MM.1S (cell line): ENCODE results near the gene LMOD1.

Experiments used
- DNase-seq: peaks from one replicate; pipeline ENCODE4 v3.0.0-alpha.2; 2015
- H2AFZ ChIP-seq: fragments of 300-600 bp; sonication (generic); 2 replicates; pipeline ENCODE4 v1.6.0; 2016; ENCODE audit warnings: antibody characterized with exemption, low read length
- H3F3A ChIP-seq: fragments of 300-600 bp; sonication (generic); 2 replicates; pipeline ENCODE4 v1.6.1; 2016; ENCODE audit warnings: mild to moderate bottlenecking, antibody characterized with exemption, low read length, moderate library complexity, mixed read lengths; ENCODE audit not compliant: insufficient read depth
- H3K27ac ChIP-seq: fragments of 300-600 bp; sonication (generic); 2 replicates; pipeline ENCODE4 v1.5.1; 2016; ENCODE audit warnings: mild to moderate bottlenecking, low read length
- H3K27me3 ChIP-seq: fragments of 300-600 bp; sonication (generic); replicated peaks from 2 replicates; pipeline ENCODE4 v1.6.0; 2016; ENCODE audit warnings: low read length; ENCODE audit not compliant: insufficient read depth
- H3K36me3 ChIP-seq: fragments of 300-600 bp; sonication (generic); replicated peaks from 2 replicates; pipeline ENCODE4 v1.6.1; 2016; ENCODE audit warnings: mild to moderate bottlenecking, low read length, mixed read lengths; ENCODE audit not compliant: insufficient read depth
- H3K4me1 ChIP-seq: fragments of 300-600 bp; sonication (generic); 2 replicates; pipeline ENCODE4 v1.6.1; 2016; ENCODE audit warnings: low read length, mixed read lengths
- H3K4me2 ChIP-seq: fragments of 300-600 bp; sonication (generic); 2 replicates; pipeline ENCODE4 v1.6.0; 2016; ENCODE audit warnings: low read depth, low read length
- H3K4me3 ChIP-seq: fragments of 300-600 bp; sonication (generic); 2 replicates; pipeline ENCODE4 v1.5.1; 2016; ENCODE audit warnings: low read length, mixed read lengths
- H3K79me2 ChIP-seq: fragments of 300-600 bp; sonication (generic); 2 replicates; pipeline ENCODE4 v1.6.1; 2016; ENCODE audit warnings: mixed run types, low read length, mixed read lengths
- H3K9ac ChIP-seq: fragments of 300-600 bp; sonication (generic); 2 replicates; pipeline ENCODE4 v1.6.1; 2016; ENCODE audit warnings: low read length, mixed read lengths
- H3K9me2 ChIP-seq: fragments of 300-600 bp; sonication (generic); replicated peaks from 2 replicates; pipeline ENCODE4 v1.6.1; 2016; ENCODE audit warnings: mild to moderate bottlenecking, low read length, mixed read lengths; ENCODE audit not compliant: insufficient read depth
- H3K9me3 ChIP-seq: fragments of 300-600 bp; sonication (generic); replicated peaks from 2 replicates; pipeline ENCODE4 v1.6.1; 2016; ENCODE audit warnings: mild to moderate bottlenecking, low read length, mixed read lengths; ENCODE audit not compliant: insufficient read depth
- H4K20me1 ChIP-seq: fragments of 300-600 bp; sonication (generic); 2 replicates; pipeline ENCODE4 v1.6.1; 2016; ENCODE audit warnings: mild to moderate bottlenecking, low read length, moderate library complexity, mixed read lengths; ENCODE audit not compliant: insufficient read depth
- CTCF ChIP-seq: fragments of 300-600 bp; sonication (generic); IDR thresholded peaks from 2 replicates; pipeline ENCODE4 v1.5.1; 2016; ENCODE audit warnings: antibody characterized with exemption, low read length, mixed read lengths
- EZH2 ChIP-seq: fragments of 300-600 bp; sonication (generic); optimal IDR thresholded peaks from 2 replicates; pipeline ENCODE3; 2017; ENCODE audit warnings: low read depth, mild to moderate bottlenecking, antibody characterized with exemption, low read length, mixed read lengths
- EZH2phosphoT487 ChIP-seq: fragments of 300-600 bp; sonication (generic); IDR thresholded peaks from 2 replicates; pipeline ENCODE4 v1.6.1; 2018; ENCODE audit warnings: antibody characterized with exemption, low read length

LMOD1 gene

DNA sequence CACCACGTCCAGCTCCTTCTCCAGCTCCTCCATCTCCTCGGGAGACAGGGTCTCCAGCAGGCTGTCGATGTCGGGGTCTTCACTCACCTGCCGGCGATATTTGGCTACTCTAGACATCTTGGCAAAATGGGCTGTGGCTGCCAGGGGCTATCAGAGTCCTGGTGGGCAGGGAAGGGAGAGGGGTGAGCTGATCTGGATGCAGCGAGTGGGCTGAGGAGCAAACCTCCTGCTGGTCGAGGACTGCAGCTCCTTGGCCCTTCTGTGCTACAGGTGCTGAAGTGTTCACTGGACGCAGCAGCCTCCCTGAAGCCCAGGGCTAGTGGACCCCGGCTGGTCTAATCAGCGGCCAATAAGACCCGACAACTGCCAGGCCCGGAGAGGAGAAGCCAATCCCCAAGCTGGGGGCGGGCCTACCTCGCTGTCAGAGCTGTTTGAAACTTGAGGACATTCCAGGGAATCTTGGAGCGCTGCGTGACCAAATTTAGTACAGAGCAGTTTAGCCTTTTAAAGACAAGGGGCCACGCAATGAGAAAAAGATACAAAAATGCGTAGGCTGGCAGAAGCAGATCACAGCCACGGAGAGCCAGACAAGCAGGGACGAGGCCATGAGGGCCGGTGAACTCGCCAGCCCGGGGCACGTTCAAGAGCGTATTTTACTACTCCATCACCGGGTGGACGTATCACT is at the start of gene LMOD1:
Gene LMOD1, minus strand, starts transcription at position 325 of the 685 bp plus-strand sequence. Its CDS starts 208 bp downstream, at position 117.
- Histone ChIP-seq H3K36me3 (no peaks in the 10 kb centered on the region), H2AFZ (no peak within 1 kb of the TSS)
- no peak for DNase-seq

GRCh38 chr1:201990427-201990826 is 44.1 kb upstream of the LMOD1 start:
- H3K9me2 ChIP-seq, result no peaks in the 10 kb centered on the region
- no peaks in the 10 kb centered on the region for H4K20me1 ChIP-seq
- H3K4me3 ChIP-seq, result no peak overlapping the region
- H2AFZ ChIP-seq, result no peak overlapping the region
- no peaks in the 10 kb centered on the region for H3K36me3 ChIP-seq
- no peaks in the 10 kb centered on the region for H3K9me3 ChIP-seq
- H3K79me2 ChIP-seq, result peaks cover 14% of the 10 kb centered on the region
- H3K4me1 ChIP-seq, result no peaks in the 10 kb centered on the region
- H3K27me3 ChIP-seq, result no peaks in the 10 kb centered on the region
- H3F3A ChIP-seq, result no peaks in the 10 kb centered on the region
- TF ChIP-seq EZH2phosphoT487 (no peak), EZH2 (no peak), CTCF (no peak)
- no peak overlapping the region for H3K4me2 ChIP-seq
- no peak overlapping the region for H3K27ac ChIP-seq
- no peak for DNase-seq
- no peak overlapping the region for H3K9ac ChIP-seq

More for the DNA sequence above, at the start of gene LMOD1:
- H3K4me3 ChIP-seq, result no peak within 1 kb of the TSS
- TF ChIP-seq EZH2phosphoT487, result no peak
- no peak for TF ChIP-seq CTCF
- TF ChIP-seq EZH2, result no peak
- H3K9ac ChIP-seq, result no peak within 1 kb of the TSS
- peaks cover 8% of the 10 kb centered on the region for H3K4me1 ChIP-seq
- no peak within 1 kb of the TSS for H3K27ac ChIP-seq
- H3K79me2 ChIP-seq, result no peaks in the 10 kb centered on the region
- H3F3A ChIP-seq, result no peaks in the 10 kb centered on the region
- no peaks in the 10 kb centered on the region for H4K20me1 ChIP-seq
- peaks cover 28% of the 10 kb centered on the region for H3K27me3 ChIP-seq
- no peaks in the 10 kb centered on the region for H3K9me3 ChIP-seq
- H3K9me2 ChIP-seq, result no peaks in the 10 kb centered on the region
- no peak within 1 kb of the TSS for H3K4me2 ChIP-seq

DNA sequence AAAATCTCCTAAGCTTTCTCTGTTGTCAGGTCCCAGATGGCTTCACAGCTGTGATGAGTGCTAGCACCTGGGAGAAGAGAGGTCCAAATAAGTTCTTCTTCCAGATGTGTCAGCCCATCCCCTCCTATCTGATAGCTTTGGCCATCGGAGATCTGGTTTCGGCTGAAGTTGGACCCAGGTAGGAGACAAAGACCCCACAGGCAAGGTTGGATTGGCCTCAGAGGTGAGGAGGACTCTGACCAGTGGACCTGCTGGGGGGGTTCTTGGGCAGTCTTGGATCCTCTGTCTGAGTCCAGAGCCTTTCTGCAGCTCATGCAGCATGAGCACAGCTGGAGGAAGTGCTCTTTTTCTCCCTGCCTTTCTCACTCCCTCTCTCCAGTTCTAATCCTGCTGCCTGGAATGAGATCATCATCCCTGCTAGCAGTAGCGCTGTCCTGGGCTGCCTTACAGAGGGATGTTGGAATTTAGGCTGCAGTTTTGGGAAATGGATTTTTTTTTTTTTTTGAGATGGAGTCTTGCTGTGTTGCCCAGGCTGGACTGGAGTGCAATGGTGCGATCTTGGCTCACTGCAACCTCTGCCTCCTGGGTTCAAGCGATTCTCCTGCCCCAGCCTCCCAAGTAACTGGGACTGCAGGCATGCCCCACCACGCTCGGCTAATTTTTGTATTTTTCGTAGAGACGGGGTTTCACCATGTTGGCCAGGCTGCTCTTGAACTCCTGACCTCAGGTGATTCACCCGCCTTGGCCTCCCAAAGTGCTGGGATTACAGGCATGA is 43.2 kb upstream of the LMOD1 start:
- Histone ChIP-seq H3K79me2 (peaks cover 23% of the 10 kb centered on the region), H3K4me3 (no peak overlapping the region), H3F3A (no peaks in the 10 kb centered on the region), H3K4me2 (no peak overlapping the region), H2AFZ (no peak overlapping the region), H3K9me3 (no peaks in the 10 kb centered on the region), H4K20me1 (no peaks in the 10 kb centered on the region), H3K9ac (no peak overlapping the region), H3K27me3 (no peaks in the 10 kb centered on the region), H3K9me2 (no peaks in the 10 kb centered on the region), H3K4me1 (no peaks in the 10 kb centered on the region), H3K36me3 (no peaks in the 10 kb centered on the region), H3K27ac (no peak overlapping the region)
- TF ChIP-seq EZH2phosphoT487 (no peak), CTCF (no peak), EZH2 (no peak)
- no peak for DNase-seq
